ENCODE measurements around the gene SORBS2. TPM values are rescaled to one million over a fixed set of nuclear protein-coding genes. Genes with fewer than 3 reads are reported as not detected.

The SORBS2 gene
- total RNA-seq, 1 donor: 1.7 TPM

- TF ChIP-seq, protein P1, sequence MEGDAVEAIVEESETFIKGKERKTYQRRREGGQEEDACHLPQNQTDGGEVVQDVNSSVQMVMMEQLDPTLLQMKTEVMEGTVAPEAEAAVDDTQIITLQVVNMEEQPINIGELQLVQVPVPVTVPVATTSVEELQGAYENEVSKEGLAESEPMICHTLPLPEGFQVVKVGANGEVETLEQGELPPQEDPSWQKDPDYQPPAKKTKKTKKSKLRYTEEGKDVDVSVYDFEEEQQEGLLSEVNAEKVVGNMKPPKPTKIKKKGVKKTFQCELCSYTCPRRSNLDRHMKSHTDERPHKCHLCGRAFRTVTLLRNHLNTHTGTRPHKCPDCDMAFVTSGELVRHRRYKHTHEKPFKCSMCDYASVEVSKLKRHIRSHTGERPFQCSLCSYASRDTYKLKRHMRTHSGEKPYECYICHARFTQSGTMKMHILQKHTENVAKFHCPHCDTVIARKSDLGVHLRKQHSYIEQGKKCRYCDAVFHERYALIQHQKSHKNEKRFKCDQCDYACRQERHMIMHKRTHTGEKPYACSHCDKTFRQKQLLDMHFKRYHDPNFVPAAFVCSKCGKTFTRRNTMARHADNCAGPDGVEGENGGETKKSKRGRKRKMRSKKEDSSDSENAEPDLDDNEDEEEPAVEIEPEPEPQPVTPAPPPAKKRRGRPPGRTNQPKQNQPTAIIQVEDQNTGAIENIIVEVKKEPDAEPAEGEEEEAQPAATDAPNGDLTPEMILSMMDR (IDR thresholded peaks at IDR 0.05; ENCODE audit: insufficient read depth, low read depth, low read length): no peak
- peak; percentile 92 for DNase-seq (ENCODE audit: low read depth)
- H3K4me3 ChIP-seq (ENCODE audit: low read depth, low read length): no peak overlapping the region
Observed at GRCh38 chr4:185792384-185793115, 19.4 kb downstream of the SORBS2 start.

DNA sequence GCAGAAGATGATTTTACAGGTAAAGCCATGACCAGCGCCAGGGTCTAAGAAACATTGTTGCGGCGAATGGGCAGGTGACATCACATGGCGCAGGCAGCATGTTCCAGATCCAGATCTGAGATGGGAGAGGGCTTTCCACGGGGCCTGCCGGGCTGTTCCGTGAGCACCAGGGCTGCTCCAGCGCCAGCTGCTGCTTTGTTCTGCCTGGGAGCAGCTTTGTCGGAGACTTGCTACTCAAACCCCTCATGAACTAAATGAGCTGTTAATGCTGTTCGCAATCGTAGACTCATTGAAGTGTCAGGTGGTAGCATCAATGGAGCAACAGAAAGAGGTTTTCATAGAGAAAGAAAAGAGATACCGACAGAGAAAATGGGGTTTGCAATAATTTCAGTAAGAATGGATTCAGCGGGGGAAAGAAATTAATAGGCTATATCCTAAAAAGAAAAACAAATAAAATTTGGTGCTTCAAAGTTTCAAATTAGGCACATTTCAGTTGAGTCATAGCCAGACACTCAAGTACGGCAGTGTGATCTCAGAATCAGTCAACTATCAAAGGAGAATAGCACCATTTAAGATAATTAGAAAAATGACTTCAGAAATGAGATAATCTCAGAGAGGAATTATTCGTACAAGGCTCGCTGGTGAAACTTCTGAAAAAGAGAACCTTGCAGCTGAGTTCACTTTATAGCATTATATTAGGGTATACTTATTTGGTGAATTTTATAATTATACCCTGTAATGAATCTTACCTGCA, 23.9 kb downstream of the SORBS2 start:
- DNase-seq (ENCODE audit: low read depth): no peak
- TF ChIP-seq, protein P1 (IDR thresholded peaks at IDR 0.05; ENCODE audit: insufficient read depth, low read depth, low read length): no peak
- H3K4me3 ChIP-seq (ENCODE audit: low read depth, low read length): no peak overlapping the region

- peak; percentile 39 for DNase-seq (ENCODE audit: low read depth)
Observed at GRCh38 chr4:185786422-185786821, 25.6 kb downstream of the SORBS2 start.

GRCh38 chr4:185783574-185783973, 28.4 kb downstream of the SORBS2 start:
- H3K4me3 ChIP-seq (ENCODE audit: low read depth, low read length): no peak overlapping the region
- DNase-seq (ENCODE audit: low read depth): no peak
- TF ChIP-seq, protein P1 (IDR thresholded peaks at IDR 0.05; ENCODE audit: insufficient read depth, low read depth, low read length): no peak

More at GRCh38 chr4:185786422-185786821, 25.6 kb downstream of the SORBS2 start:
- no peak overlapping the region for H3K4me3 ChIP-seq (ENCODE audit: low read depth, low read length)
- TF ChIP-seq, protein P1 (IDR thresholded peaks at IDR 0.05; ENCODE audit: insufficient read depth, low read depth, low read length): no peak

DNA sequence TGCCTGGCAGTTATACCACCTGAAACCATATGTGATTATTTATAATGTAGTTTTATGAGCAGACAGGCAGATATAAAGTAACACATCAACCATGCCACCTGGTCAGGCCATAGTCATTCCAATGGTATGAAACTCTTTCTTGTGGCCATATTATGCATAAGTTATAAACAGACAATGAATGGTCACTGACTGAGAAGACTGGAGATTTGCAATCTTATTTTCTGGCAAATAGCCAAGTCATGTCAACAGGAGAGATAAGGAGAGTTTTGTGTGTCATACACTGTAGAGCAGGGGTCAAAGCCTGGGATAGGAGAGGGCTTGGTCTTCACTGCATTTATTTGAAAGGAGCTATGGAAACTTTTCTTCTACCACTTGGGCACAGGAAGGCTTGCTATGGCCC, 29.5 kb downstream of the SORBS2 start:
- H3K4me3 ChIP-seq (ENCODE audit: low read depth, low read length): no peak overlapping the region
- DNase-seq (ENCODE audit: low read depth): peak; percentile 38
- TF ChIP-seq, protein P1 (IDR thresholded peaks at IDR 0.05; ENCODE audit: insufficient read depth, low read depth, low read length): no peak

GRCh38 chr4:185781555-185782215, 30.3 kb downstream of the SORBS2 start:
- TF ChIP-seq, protein P1 (IDR thresholded peaks at IDR 0.05; ENCODE audit: insufficient read depth, low read depth, low read length): no peak
- no peak overlapping the region for H3K4me3 ChIP-seq (ENCODE audit: low read depth, low read length)
- no peak for DNase-seq (ENCODE audit: low read depth)

Data from fibroblast of villous mesenchyme (primary cell).